Left renal cortex interstitium (tissue), 4 donors: ENCODE results near the gene THBS1. TPM values are rescaled to one million over a fixed set of nuclear protein-coding genes. Genes with fewer than 3 reads are reported as not detected.

Experiments used
- DNase-seq, 4 donors: peaks; one replicate each; pipeline ENCODE4 v3.0.0-alpha.2; 2013; ENCODE audit warnings: low read depth in 4 of 4, low spot score in 2 of 4, missing footprints in 1 of 4
- polyA plus RNA-seq, 4 donors: library from polyadenylated mRNA; unstranded; fragments of 120-200 nt; gene quantifications; one replicate each; pipeline ENCODE4 v1.2.1, GENCODE V29; 2013; ENCODE audit not compliant: insufficient read length in 4 of 4

Gene THBS1
- polyA plus RNA-seq, 4 donors = 153 to 190 (median 166) TPM

DNA sequence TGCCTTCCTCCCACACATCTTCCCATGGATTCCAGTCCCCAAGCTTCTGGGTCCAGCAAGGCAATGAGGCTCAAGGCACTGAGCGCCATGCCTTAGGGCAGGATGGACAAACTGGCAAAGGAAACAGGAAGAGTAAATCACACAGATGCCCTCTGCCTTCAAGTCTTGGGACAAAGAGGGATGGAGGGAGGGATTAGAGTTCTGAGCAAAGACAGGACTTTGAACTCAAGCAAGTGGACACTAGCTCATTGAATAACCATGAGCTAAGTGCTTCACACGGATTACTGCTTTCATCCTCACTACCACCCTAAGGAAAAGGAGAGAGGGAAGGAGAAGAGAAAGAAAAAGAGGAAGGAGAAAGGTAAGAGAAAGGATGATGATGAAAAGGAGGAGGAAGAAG is 7.6 kb upstream of the THBS1 start:
- no peak for DNase-seq

- no peak for DNase-seq
These were observed 7.0 kb upstream of the THBS1 start for GRCh38 chr15:39573844-39574243.

GRCh38 chr15:39574427-39574826 is 6.5 kb upstream of the THBS1 start:
- DNase-seq = no peak

DNA sequence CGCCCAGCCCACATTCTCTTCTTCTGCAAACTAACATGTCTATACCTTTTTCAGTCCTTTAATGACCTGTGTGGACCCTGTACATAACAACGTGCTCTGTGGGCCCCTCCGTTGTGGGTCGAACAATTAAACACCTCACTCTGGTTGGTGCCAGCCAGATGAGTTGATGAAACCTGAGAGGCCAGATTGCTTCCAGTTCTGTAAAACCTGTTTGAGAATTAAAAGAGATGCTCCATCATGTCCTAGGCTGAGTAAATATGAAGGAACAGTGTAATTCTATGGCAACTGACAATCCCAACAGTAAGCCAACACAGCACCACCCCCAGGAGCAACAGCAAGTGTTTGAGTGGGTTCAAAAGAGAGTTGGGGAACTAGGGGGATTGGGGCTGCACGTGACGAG is 5.7 kb upstream of the THBS1 start:
- DNase-seq = no peak

DNA sequence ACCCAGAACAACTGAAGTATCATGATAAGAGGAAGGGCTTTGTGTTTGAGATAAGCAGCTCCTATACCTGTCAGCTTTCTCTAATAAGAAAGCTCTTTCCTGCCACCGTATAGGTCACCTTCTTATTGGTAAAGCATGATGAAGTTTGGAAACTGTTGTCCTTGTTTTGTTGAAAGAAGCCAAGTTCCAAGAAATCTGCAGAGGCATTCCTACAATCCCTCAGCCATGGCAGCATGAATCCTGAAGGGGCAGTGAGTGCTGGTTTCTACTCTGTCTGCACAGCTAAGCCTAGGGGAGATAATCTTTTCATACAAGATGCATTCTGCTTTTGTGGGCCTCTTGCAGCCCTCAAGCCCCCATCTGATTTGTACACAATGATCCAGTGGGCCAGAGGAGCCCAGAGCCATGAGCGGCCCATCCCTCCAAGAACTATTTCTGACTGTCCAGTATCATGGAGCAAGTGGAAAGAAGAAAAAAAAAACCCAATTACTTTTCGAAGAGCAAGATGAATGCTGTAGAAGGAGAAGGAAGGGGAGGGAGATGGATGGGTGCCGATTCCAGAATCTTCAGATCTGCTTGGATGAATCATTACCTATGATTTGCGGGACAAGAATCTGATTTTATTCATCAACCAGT is 1.9 kb upstream of the THBS1 start:
- DNase-seq = no peak

DNA sequence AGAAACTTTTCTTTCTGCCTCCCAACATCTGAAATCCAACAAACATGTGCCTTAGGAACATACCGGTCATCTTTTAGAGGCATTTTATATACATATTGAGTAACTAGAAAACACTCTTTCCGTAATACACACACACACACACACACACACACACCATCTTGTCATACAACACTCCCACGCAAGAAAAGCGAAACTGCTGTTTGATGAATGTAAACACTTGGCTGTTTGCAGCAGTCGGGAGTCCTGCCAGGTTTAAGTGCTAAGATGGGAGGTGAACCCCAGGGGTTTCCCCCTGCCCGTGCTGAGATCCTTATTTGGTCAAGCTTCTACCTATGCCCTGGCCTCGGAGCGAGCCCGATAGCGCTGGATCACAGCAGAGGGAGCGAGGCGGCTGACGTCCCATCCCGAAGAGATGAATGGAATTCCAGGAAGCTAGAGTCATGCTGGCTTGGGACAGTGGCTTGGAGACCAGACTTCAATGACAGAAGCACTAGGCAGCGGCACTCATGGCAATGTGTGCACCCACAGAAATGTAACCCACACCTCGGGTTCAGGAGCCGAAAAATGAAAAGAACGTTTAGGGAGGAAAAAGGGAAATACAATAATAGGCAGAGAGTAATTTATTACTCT is 1.3 kb upstream of the THBS1 start:
- DNase-seq = peak in 3 of 4 donors; percentile 57 to 61 (median 58)

DNA sequence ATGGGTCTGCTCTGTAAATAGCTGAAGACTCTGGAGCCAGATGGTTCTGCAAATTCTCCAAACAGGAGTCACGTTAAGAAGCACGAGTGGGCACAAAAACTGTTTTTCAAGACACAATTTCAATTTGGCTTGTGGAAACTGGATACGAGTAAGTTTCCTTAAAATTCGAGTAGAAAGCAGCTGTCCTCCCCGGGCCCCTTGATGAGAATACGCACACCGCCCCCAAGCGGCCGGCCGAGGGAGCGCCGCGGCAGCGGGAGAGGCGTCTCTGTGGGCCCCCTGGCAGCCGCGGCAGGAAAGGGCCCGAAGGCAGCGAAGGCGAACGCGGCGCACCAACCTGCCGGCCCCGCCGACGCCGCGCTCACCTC is 778 bp upstream of the THBS1 start:
- peak; percentile 83 to 91 (median 87) for DNase-seq

GRCh38 chr15:39581242-39581792 is 438 bp downstream of the THBS1 start:
- DNase-seq = no peak

DNA sequence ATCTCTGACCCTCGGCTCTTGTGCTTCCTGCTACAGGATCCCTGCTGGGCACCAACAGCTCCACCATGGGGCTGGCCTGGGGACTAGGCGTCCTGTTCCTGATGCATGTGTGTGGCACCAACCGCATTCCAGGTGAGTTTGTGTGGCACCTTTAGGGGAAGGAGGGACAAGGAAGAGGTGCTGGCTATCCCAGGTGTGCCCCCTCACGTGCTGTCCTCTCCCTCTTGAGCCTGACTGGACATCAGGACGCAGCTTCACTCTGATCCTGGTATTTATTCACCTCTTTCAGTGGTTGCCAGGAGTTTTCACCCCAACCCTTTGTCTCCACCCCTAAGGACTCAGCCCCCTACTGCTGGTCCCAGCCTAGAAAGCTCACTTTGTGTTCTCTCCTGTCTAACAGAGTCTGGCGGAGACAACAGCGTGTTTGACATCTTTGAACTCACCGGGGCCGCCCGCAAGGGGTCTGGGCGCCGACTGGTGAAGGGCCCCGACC is 960 bp downstream of the THBS1 start:
- DNase-seq = no peak

GRCh38 chr15:39582286-39582976 is 1.6 kb downstream of the THBS1 start:
- DNase-seq = no peak

DNA sequence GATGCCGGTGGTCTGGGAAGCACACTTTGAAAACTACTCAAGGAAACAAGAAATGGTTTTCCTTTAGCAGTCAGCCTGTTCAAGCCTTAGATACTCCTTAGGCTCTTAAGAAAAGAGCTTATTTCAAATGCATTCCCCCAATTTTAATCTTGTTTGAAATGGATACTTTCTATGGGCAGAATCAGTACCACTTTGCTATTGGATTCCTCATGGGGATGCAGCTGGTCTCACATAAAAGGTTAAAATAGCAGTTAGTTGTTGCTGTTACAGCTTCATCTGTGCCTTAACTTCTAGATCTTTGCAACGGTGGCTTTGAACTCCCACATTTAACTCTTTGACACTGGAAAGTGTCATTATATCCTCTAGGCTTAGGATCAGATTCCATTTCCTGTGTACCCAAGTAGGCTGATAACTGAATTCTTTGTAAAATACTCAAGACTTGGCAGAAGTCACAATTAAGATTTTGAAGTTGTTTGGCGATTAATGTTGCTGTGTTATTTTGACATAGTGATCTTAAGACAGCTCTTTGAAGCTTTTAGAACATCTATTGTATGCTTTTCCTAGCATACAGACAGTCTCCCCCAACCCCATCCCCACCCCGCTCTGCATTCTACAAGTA is 2.2 kb downstream of the THBS1 start:
- no peak for DNase-seq

DNA sequence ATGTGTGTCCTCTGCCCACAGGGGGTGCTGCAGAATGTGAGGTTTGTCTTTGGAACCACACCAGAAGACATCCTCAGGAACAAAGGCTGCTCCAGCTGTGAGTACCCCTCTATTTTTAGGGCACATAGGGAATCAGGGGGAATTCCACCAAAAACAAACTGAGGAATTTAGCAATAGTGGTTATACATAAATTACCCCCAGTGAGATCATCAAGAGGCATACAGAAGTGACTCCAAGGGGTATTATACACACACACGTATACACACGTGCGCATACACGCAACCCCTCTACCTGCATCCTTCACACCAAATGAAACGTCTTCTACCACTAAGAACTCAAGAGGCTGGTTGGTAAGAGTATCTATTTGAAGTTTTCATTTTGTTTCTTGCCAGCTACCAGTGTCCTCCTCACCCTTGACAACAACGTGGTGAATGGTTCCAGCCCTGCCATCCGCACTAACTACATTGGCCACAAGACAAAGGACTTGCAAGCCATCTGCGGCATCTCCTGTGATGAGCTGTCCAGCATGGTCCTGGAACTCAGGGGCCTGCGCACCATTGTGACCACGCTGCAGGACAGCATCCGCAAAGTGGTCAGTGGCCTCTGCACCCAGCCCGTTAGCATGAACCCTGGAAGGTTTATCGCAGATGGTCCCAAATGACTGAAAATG is 2.9 kb downstream of the THBS1 start:
- DNase-seq = no peak

DNA sequence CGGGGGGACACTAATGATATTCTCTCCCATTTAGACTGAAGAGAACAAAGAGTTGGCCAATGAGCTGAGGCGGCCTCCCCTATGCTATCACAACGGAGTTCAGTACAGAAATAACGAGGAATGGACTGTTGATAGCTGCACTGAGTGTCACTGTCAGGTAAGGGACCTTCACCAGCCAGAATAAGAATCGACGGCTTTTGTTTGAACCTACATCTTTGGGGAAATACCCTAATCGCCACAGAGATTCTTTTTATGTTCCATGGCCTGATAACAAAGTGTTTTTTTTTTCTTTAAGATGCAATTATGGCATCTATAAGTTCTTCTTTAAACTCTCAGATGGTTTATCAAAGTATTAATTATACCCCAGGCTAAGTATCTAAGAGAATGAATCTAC is 3.4 kb downstream of the THBS1 start:
- DNase-seq = no peak

GRCh38 chr15:39584662-39585388 is 3.9 kb downstream of the THBS1 start:
- no peak for DNase-seq

DNA sequence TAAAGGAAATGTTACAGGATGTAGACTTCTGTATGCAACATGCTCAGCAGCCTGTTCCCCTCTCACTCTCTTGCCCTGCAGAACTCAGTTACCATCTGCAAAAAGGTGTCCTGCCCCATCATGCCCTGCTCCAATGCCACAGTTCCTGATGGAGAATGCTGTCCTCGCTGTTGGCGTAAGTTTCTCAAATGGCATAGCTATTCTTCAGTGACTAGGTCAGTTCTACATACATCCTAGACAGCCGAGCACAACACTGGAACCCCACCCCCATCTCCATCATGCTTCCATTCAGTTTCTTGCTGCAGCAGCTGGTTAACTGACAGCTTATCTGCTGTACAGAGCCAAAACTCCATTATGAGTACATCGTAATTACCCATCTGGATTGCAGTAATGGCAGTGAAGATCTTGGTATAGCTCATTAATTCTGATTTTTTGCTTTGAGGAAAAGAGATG is 4.5 kb downstream of the THBS1 start:
- no peak for DNase-seq

GRCh38 chr15:39585871-39586301 is 5.0 kb downstream of the THBS1 start:
- DNase-seq = no peak

GRCh38 chr15:39586387-39587095 is 5.7 kb downstream of the THBS1 start:
- DNase-seq = no peak

DNA sequence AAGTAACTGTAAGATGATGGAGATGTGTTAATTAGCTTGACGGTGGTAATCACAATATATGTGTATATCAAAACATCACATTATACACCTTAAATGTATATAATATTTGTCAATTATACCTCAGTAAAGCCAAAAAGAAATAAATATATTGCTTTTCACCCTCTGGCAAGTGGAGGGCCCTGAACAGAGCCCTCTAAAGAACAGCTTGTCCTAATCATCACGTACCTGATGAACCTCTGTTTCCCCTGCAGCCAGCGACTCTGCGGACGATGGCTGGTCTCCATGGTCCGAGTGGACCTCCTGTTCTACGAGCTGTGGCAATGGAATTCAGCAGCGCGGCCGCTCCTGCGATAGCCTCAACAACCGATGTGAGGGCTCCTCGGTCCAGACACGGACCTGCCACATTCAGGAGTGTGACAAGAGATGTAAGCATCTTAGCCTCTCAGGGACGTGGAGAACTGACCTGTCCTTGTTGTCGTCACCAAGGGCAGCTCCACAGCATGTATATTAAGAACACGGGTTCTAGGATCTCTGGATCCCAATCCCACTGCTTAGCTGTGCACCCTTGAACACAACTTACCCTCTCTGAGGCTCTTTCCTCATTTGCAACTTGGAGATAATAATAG is 6.3 kb downstream of the THBS1 start:
- DNase-seq = no peak
